Skeletal muscle tissue (tissue), 4 donors: ENCODE results near the gene DHRS11. TPM values are rescaled to one million over a fixed set of nuclear protein-coding genes. Genes with fewer than 3 reads are reported as not detected.

Experiments
- H3K27ac ChIP-seq: one replicate; pipeline ENCODE4 v1.7.0; 2013; ENCODE audit warnings: mild to moderate bottlenecking, low read depth, low read length, inconsistent platforms
- H3K27me3 ChIP-seq, 3 donors: one replicate each; pipeline ENCODE4 v1.7.0; 2013; ENCODE audit warnings: low read length in 3 of 3; ENCODE audit not compliant: control insufficient read depth in 3 of 3, insufficient read depth in 3 of 3
- H3K36me3 ChIP-seq, 3 donors: one replicate each; pipeline ENCODE4 v1.7.0; 2013; ENCODE audit warnings: low read length in 3 of 3; ENCODE audit not compliant: control insufficient read depth in 3 of 3, insufficient read depth in 3 of 3
- H3K4me1 ChIP-seq, 3 donors: one replicate each; pipeline ENCODE4 v1.7.0; 2013; ENCODE audit warnings: low read length in 3 of 3, mild to moderate bottlenecking in 3 of 3; ENCODE audit not compliant: control insufficient read depth in 3 of 3, insufficient read depth in 3 of 3
- H3K4me3 ChIP-seq, 3 donors: one replicate each; pipeline ENCODE4 v1.7.0; 2013; ENCODE audit warnings: low read length in 3 of 3
- H3K9ac ChIP-seq, 3 donors: one replicate each; pipeline ENCODE4 v1.7.0; 2013; ENCODE audit warnings: low read length in 3 of 3, mild to moderate bottlenecking in 3 of 3, moderate library complexity in 2 of 3, low read depth in 1 of 3
- H3K9me3 ChIP-seq, 3 donors: one replicate each; pipeline ENCODE4 v1.7.0; 2013; ENCODE audit warnings: low read length in 3 of 3; ENCODE audit not compliant: control insufficient read depth in 3 of 3
- total RNA-seq: library from RNA; depleted of rRNA; stranded (reverse); fragments of >200 nt; gene quantifications from one replicate; pipeline ENCODE4 v1.2.3, GENCODE V29; 2014
- donor health status: Osteomylitis.

The DHRS11 gene
- total RNA-seq, 1 donor from 2014 or later: 4.2 TPM

DNA sequence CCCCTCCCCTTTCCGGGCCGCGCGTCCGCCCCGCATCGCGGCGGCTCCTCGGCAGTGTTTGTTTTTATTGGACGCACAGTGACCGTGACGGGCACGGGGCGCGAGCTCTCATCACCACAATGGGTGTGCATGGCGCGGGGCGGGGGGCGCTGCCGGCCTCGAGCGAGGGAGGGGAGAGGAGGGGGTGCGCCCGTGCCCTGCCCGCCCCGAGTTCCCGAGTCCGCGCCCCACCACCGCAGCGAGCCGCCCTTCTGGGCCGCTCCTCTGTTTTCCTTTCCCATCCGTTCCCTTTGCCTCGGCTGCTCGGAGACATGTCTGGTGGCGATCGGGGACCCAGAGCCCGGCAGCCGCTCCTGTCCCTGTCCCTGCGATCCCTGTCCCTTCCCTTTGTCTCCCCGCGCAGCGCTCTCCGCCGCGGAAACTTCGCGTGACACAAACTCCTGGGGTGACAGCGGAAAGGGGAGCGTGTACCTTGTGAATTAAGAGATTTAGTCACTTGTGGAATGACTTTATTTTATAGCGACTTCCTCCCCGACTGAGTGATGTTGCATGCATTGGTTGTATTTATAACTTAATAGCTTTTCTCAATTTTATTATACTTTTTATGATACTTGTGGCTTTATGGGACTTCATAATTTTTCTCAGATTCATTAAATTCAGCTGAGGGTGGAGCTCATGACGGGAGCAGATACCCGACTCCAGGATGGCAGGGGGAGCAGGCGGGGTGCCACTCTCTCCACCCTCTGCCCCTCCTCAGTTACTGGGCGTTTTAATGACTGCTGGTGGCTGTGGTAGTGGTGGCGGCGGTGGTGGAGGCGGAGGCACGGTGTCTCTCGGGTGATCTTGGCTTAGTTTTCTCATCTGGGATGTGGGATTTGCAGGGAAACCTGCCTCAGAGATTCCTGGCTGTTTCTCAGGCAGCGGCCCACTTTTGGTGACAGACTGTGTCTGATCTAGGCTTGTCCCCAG is 50.5 kb downstream of the DHRS11 start:
- H3K4me3 ChIP-seq: peak overlapping the region in 2 of 3 donors; percentile 52
- no peak overlapping the region for H3K27ac ChIP-seq
- no peaks in the 10 kb centered on the region for H3K9me3 ChIP-seq
- peaks cover 75 to 87% (median 84%) of the 10 kb centered on the region in 3 donors for H3K27me3 ChIP-seq
- H3K36me3 ChIP-seq: no peaks in the 10 kb centered on the region
- H3K9ac ChIP-seq: no peak overlapping the region
- peaks cover 0 to 16% (median 11%) of the 10 kb centered on the region in 3 donors for H3K4me1 ChIP-seq

DNA sequence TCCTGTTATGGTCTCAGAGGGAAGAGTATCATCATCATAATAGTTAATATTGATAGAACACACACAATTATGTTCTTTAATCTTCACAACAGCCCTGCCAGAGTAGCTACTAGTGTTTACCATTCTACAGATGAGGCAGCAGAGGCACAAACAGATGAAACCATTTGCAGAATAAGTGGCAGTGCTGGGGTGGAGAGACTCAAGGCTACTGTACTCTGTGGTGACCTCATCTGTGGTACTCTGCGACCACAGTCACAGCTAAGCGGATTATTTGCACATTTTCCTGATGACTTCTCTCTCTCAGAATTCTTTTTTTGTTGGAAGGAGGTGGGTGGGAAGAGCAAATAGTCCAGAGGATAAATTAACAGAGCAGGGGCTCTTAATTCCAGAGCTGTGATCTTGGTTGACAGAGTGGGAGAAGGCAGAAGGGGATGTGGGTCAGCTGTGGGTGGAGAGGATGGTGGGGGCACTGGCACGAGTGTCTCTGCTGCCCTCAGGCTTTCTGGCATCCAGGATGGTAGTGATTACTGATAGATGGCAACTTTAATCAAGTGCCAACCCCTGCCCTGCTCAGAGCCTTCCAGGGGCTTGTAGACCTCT is 51.5 kb downstream of the DHRS11 start:
- Histone ChIP-seq H3K9me3 (no peaks in the 10 kb centered on the region), H3K4me3 (no peak overlapping the region), H3K9ac (no peak overlapping the region), H3K36me3 (no peaks in the 10 kb centered on the region), H3K27ac (no peak overlapping the region), H3K27me3 (peaks cover 68 to 89% (median 82%) of the 10 kb centered on the region in 3 donors), H3K4me1 (peaks cover 0 to 16% (median 11%) of the 10 kb centered on the region in 3 donors)

DNA sequence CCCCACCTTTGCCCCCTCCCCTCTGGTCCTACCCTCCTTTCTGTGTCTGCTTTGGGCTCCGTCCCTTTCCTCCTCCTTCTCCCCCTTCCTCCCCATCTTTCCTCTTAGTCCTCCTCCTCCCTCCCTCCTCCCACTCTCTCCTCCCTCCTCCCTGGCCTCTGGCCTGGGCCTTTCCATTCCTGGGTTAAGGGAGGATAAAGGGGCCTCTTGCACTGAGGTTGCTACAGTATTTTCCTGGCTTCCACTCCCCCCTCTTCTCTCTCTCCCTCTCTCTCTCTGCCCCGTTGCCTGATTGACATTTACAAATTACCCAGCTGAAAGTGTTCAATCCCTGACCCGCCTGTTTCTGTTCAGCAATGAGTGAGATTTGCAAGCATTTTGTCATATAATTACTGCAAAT is 53.7 kb downstream of the DHRS11 start:
- no peaks in the 10 kb centered on the region for H3K9me3 ChIP-seq
- H3K4me1 ChIP-seq: peaks cover 0 to 16% (median 11%) of the 10 kb centered on the region in 3 donors
- no peak overlapping the region for H3K4me3 ChIP-seq
- no peaks in the 10 kb centered on the region for H3K36me3 ChIP-seq
- H3K27ac ChIP-seq: no peak overlapping the region
- H3K9ac ChIP-seq: no peak overlapping the region
- H3K27me3 ChIP-seq: peaks cover 48 to 80% (median 77%) of the 10 kb centered on the region in 3 donors

DNA sequence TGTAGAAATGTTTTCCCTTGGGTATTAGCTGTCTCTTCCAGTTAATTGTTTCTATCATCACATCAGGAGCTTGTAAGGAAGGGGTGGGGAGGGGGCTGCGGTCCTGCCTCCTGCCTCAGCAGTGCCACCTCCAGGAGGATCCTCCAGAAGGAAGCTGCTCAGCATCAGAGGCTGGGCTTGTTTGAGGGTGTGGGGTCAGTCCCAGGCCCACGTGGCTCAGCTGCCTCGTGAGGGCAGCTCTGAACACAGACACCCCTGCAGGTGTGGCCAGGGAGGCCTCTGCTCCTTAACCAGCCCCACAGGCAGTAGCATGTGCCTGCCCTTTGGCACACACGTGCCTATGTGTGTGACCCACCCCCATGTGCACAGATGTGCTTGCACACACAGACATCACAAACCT is 56.0 kb downstream of the DHRS11 start:
- Histone ChIP-seq H3K27me3 (peaks cover 32 to 68% (median 62%) of the 10 kb centered on the region in 3 donors), H3K9me3 (no peaks in the 10 kb centered on the region), H3K4me3 (no peak overlapping the region), H3K9ac (no peak overlapping the region), H3K4me1 (peaks cover 0 to 2% (median under 1%) of the 10 kb centered on the region in 3 donors), H3K36me3 (no peaks in the 10 kb centered on the region), H3K27ac (no peak overlapping the region)

DNA sequence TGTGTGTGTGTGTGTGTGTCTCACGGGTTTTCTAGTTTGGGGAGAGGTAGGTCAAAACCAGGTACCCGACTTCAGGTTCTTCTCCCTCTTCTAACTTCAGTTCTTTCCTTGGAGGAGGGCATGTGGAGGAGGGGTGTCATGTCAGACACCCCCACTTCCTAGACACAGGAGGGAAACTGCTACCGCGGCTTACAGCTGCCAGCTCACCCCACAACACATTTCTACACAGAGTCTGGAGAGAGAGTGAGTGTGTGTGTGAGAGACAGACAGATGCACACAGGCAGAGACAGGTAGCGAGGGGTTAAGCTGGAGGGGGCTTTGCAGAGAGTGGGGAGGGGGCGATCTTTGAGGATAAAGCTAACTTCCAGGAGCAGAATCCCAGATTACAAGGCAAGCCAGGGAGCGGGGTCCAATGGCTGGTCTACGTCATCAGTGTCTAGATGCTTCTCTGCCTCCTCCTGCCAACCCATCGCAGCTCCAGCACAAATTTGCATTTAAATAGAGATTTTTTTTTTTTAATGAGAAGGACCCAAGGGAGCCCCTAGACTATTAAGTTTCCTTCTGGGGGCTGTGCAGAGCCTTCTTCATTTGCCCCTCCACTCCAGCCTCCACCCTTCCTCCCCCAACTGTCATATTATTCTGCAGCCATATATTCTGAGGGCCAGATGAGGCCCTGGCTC is 58.6 kb downstream of the DHRS11 start:
- Histone ChIP-seq H3K9ac (no peak overlapping the region), H3K4me1 (no peaks in the 10 kb centered on the region), H3K27ac (no peak overlapping the region), H3K9me3 (no peaks in the 10 kb centered on the region), H3K36me3 (no peaks in the 10 kb centered on the region), H3K4me3 (no peak overlapping the region), H3K27me3 (peaks cover 20 to 65% (median 52%) of the 10 kb centered on the region in 3 donors)

Other genes starting within 250 kb of the DHRS11 start
- not detected for gene TBC1D3H, start 203.4 kb upstream of the DHRS11 start, total RNA-seq
- gene ZNHIT3, start 105.2 kb upstream of the DHRS11 start, total RNA-seq: 37.1 TPM
- 20.9 TPM for gene MYO19, start 57.0 kb upstream of the DHRS11 start, total RNA-seq
- gene PIGW, start 56.9 kb upstream of the DHRS11 start, total RNA-seq: 4.7 TPM
- 44.9 TPM for gene GGNBP2, start 47.0 kb upstream of the DHRS11 start, total RNA-seq
- gene MRM1, start 9.7 kb downstream of the DHRS11 start, total RNA-seq: 4.2 TPM